Testis (tissue), 3 donors: ENCODE measurements around the gene HPS1. TPM values are rescaled to one million over a fixed set of nuclear protein-coding genes. Genes with fewer than 3 reads are reported as not detected.
"Not testable (repeated sequence)": the region's sequence is repeated elsewhere in the genome, so short reads cannot be mapped to it uniquely, and the experiment has no call there.

Experiments
- DNase-seq: peaks from one replicate; pipeline ENCODE4 v3.0.0-alpha.2; 2019
- H3K27ac ChIP-seq, 2 donors: fragments of 200-600 bp; sonication (generic); one replicate each; pipeline ENCODE4 v1.5.1; 2019
- H3K27me3 ChIP-seq: fragments of 200-600 bp; sonication (generic); one replicate; pipeline ENCODE4 v1.5.1; 2019
- H3K36me3 ChIP-seq: fragments of 200-600 bp; sonication (generic); one replicate; pipeline ENCODE4 v1.5.1; 2017; ENCODE audit warnings: low read depth; ENCODE audit errors: missing control alignments
- H3K4me1 ChIP-seq: fragments of 200-600 bp; sonication (generic); one replicate; pipeline ENCODE4 v1.5.1; 2019
- H3K4me3 ChIP-seq, 2 donors: fragments of 200-600 bp; sonication (generic); one replicate each; pipeline ENCODE4 v1.5.1; 2017 to 2019
- H3K9me3 ChIP-seq: fragments of 200-600 bp; sonication (generic); one replicate; pipeline ENCODE4 v1.5.1; 2017
- CTCF ChIP-seq, 3 experiments: fragments of 450-650 bp in 2 of 3; fragments of 200-600 bp in 1 of 3; sonication (generic) in 1 of 3; IDR thresholded peaks; one replicate each; pipeline ENCODE4 v1.5.1; 2016 to 2019; ENCODE audit warnings: antibody characterized with exemption in 3 of 3, mild to moderate bottlenecking in 2 of 3, moderate library complexity in 1 of 3
- POLR2A ChIP-seq: fragments of 450-650 bp; IDR thresholded peaks from one replicate; pipeline ENCODE4 v1.6.1; 2017; ENCODE audit warnings: antibody characterized with exemption, mild to moderate bottlenecking, moderate library complexity
- WGBS, 2 donors: methylation state at CpG; one replicate each; pipeline ENCODE4 v1.1.5; 2018; 5-methylcytosine and 5-hydroxymethylcytosine counted together
- intact Hi-C: fragments of 100-400 bp; cut with DNase I; formaldehyde crosslinking; loops from one replicate; pipeline ENCODE4 v1.15.1; 2023; ENCODE audit warnings: low total_unique reads
- polyA plus RNA-seq: library from polyadenylated mRNA; stranded (reverse); fragments of 350-450 nt; fragmentation: Illumina TruSeq; extraction: RNeasy Lipid Tissue Mini Kit (QIAGEN cat#74804); gene quantifications from one replicate; pipeline ENCODE4 v1.2.3, GENCODE V29; 2014; ENCODE audit warnings: low read depth, low replicate concordance; ENCODE audit not compliant: insufficient read depth
- total RNA-seq, 2 donors: library from RNA; depleted of rRNA; stranded (reverse); fragments of >200 nt; gene quantifications; one replicate each; pipeline ENCODE4 v1.2.3, GENCODE V29; 2016

HPS1 gene
- total and polyA plus RNA-seq, 3 donors from 2014 or later: 53.6 to 73.4 (median 59.4) TPM

DNA sequence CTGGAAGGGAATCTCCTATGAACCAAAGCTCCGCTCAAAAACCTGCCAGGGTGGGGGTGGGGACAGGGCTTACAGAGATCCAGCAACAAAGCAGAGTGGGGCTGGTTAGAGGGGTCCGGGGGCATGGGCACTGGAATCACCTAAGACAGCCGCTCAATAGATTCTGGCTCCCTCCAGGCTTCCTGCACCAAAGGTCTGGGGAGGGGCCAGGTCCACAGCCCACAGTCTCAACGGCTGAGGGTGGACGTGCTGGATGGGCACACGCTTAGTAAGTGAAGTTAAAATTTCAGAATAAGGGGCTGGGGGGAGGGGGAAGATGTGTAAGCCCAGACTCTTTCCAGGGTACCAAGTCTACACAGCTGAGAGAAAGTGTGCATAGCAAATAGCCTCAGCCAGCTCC, 62.9 kb downstream of the HPS1 start:
- intact Hi-C loops: no loop called here
- 92 to 98% methylated on average over 6 of the region's 6 CpGs for WGBS, 2 donors
- no peak overlapping the region for H3K27ac ChIP-seq
- H3K4me1 ChIP-seq: no peaks in the 10 kb centered on the region
- H3K9me3 ChIP-seq: no peaks in the 10 kb centered on the region
- TF ChIP-seq CTCF (IDR thresholded peaks at IDR 0.05): no peak
- no peak for TF ChIP-seq POLR2A
- no peaks in the 10 kb centered on the region for H3K36me3 ChIP-seq
- no peak overlapping the region for H3K4me3 ChIP-seq
- H3K27me3 ChIP-seq: no peaks in the 10 kb centered on the region
- no peak for DNase-seq

DNA sequence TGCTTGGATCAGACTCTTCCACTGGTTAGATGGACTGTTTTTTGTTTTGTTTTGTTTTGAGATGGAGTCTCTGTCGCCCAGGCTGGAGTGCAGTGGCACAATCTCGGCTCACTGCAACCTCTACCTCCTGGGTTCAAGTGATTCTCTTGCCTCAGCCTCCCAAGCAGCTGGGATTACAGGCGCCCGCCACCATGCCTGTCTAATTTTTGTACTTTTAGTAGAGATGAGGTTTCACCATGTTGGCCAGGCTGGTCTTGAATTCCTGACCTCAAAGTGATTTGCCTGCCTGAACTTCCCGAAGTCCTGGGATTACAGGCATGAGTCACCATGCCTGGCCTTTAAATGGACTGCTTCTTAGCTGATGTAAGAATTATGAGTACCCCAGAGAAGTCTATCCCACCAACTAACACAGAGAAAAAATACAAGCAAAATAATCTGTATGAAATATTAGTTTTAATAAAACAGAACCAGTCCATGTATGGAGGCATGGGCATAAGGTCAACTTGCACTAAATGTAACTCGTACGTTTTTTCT, 63.5 kb downstream of the HPS1 start:
- H3K4me3 ChIP-seq, H3K27ac ChIP-seq, DNase-seq, intact Hi-C loops, H3K27me3 ChIP-seq, H3K4me1 ChIP-seq, H3K9me3 ChIP-seq, H3K36me3 ChIP-seq: not testable (repeated sequence)
- 92 to 94% methylated on average over 7 of the region's 7 CpGs for WGBS, 2 donors

DNA sequence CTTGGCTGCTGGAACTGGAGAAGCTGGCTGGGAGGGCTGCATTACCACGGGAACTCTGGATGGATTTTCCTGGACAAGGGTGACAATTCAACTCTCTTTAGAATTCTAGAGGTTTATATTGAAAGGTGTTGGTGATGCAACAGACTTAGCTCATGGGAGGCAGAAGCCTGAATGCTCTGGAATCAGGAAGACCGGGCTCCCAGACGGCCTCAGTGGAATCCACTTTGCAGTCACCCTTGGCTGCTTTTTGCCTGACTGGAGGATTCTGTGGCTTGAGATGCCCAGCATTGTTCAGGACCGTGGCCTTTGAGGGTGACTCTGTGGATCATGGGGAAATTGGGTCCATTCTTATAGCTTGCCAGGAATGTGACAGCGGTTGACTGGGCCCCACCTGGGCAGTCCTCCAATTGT, 64.0 kb downstream of the HPS1 start:
- TF ChIP-seq POLR2A: no peak
- no peak for TF ChIP-seq CTCF (IDR thresholded peaks at IDR 0.05)
- Histone ChIP-seq H3K4me3 (no peak overlapping the region), H3K27ac (no peak overlapping the region), H3K27me3 (no peaks in the 10 kb centered on the region), H3K36me3 (no peaks in the 10 kb centered on the region), H3K9me3 (no peaks in the 10 kb centered on the region), H3K4me1 (no peaks in the 10 kb centered on the region)
- WGBS, 2 donors: 72 to 77% methylated on average over 3 to 5 of the region's 5 CpGs
- peak; percentile 26 for DNase-seq
- intact Hi-C loops: no loop called here

- TF ChIP-seq CTCF (IDR thresholded peaks at IDR 0.05): no peak
- no peak for TF ChIP-seq POLR2A
- intact Hi-C loops: no loop called here
- Histone ChIP-seq H3K36me3 (no peaks in the 10 kb centered on the region), H3K27ac (no peak overlapping the region), H3K4me1 (no peaks in the 10 kb centered on the region), H3K4me3 (no peak overlapping the region), H3K27me3 (no peaks in the 10 kb centered on the region), H3K9me3 (no peaks in the 10 kb centered on the region)
- 89 to 91% methylated on average over 8 of the region's 8 CpGs for WGBS, 2 donors
- DNase-seq: no peak
Observed at GRCh38 chr10:98380493-98381339, 66.0 kb downstream of the HPS1 start.

- 97% methylated on average over 4 of the region's 4 CpGs for WGBS, 2 donors
- TF ChIP-seq CTCF (IDR thresholded peaks at IDR 0.05) (no peak), POLR2A (no peak)
- no peaks in the 10 kb centered on the region for H3K36me3 ChIP-seq
Observed at GRCh38 chr10:98378722-98379121, 68.0 kb downstream of the HPS1 start.

More at GRCh38 chr10:98378722-98379121, 68.0 kb downstream of the HPS1 start:
- intact Hi-C loops: no loop called here
- Histone ChIP-seq H3K27ac (no peak overlapping the region), H3K4me1 (no peaks in the 10 kb centered on the region), H3K9me3 (no peaks in the 10 kb centered on the region), H3K27me3 (no peaks in the 10 kb centered on the region), H3K4me3 (no peak overlapping the region)
- no peak for DNase-seq
